OCI-LY3 (cell line): ENCODE data around the gene ZNF318.

ENCODE experiments used
- CTCF ChIP-seq: fragments of 200-600, 300-600 bp; sonication (generic); IDR thresholded peaks from 2 replicates; pipeline ENCODE4 v1.5.1; 2014; ENCODE audit warnings: antibody characterized with exemption, low read length, low read depth
- EZH2phosphoT487 ChIP-seq: fragments of 200-600 bp; shearing (Covaris generic); IDR thresholded peaks from 2 replicates; pipeline ENCODE4 v1.6.1; 2018; ENCODE audit warnings: antibody characterized with exemption, mixed run types, low read depth

GRCh38 chr6:43413002-43413401 lies 43.6 kb upstream of the ZNF318 start:
- no peak for TF ChIP-seq CTCF
- no peak for TF ChIP-seq EZH2phosphoT487
